ENCODE measurements around the gene CDYL. TPM values are rescaled to one million over a fixed set of nuclear protein-coding genes. Genes with fewer than 3 reads are reported as not detected.
A peak's percentile ranks its signal among the peaks of the same experiment; 100 is the strongest.

Gene CDYL
- total RNA-seq, 2 experiments from 2014 or later, result 31.1 to 31.2 TPM

- Mint-ChIP-seq H3K9me3 (peaks cover 15% of the 10 kb centered on the region), H3K27ac (no peak overlapping the region), H3K36me3 (ENCODE audit: low read depth) (peaks cover 15% of the 10 kb centered on the region), H3K4me3 (no peak overlapping the region), H3K4me1 (ENCODE audit: low read depth) (peaks cover 70% of the 10 kb centered on the region), H3K27me3 (no peaks in the 10 kb centered on the region)
- intact Hi-C loops (cut with micrococcal nuclease), result no loop called here
- CTCF ChIA-PET, result interaction anchor here (1.1 to 4.0 kb wide), 2 partner anchors 10 to 22 kb away, joined by 3 to 18 read pairs; no protein-coding TSS in a partner anchor
- DNase-seq (no peak), ATAC-seq (no peak)
- POLR2A ChIA-PET, result no interaction called here
- no peak for TF ChIP-seq CTCF (IDR thresholded peaks at IDR 0.05)
Observed at GRCh38 chr6:4799912-4800311, 23.7 kb downstream of the CDYL start.

- Mint-ChIP-seq H3K9me3 (peaks cover 15% of the 10 kb centered on the region), H3K36me3 (ENCODE audit: low read depth) (peaks cover 15% of the 10 kb centered on the region), H3K4me3 (no peak overlapping the region), H3K27me3 (no peaks in the 10 kb centered on the region), H3K27ac (no peak overlapping the region), H3K4me1 (ENCODE audit: low read depth) (peaks cover 71% of the 10 kb centered on the region)
- CTCF ChIA-PET, result interaction anchor here (4.0 kb wide), 1 partner anchor 11 kb away, joined by 18 read pairs; no protein-coding TSS in a partner anchor
- intact Hi-C loops (cut with micrococcal nuclease), result no loop called here
- DNase-seq, result no peak
- no peak for ATAC-seq
- no peak for TF ChIP-seq CTCF (IDR thresholded peaks at IDR 0.05)
- POLR2A ChIA-PET, result interaction anchor here (2.4 kb wide), 1 partner anchor 24 kb away, joined by 10 read pairs; the partner anchor contains the start of gene CDYL
Observed at GRCh38 chr6:4800662-4801061, 24.5 kb downstream of the CDYL start.

- Mint-ChIP-seq H3K27ac (peak overlapping the region; percentile 21), H3K4me1 (ENCODE audit: low read depth) (peaks cover 79% of the 10 kb centered on the region)
Observed at GRCh38 chr6:4801491-4802110, 25.4 kb downstream of the CDYL start.

GRCh38 chr6:4802312-4802935 lies 26.2 kb downstream of the CDYL start:
- H3K27me3 Mint-ChIP-seq, result no peaks in the 10 kb centered on the region
- no peak for DNase-seq
- peak overlapping the region; percentile 52 for H3K27ac Mint-ChIP-seq
- H3K9me3 Mint-ChIP-seq, result peaks cover 15% of the 10 kb centered on the region
- TF ChIP-seq CTCF (IDR thresholded peaks at IDR 0.05), result no peak
- ChIA-PET POLR2A (interaction anchor here (1.1 to 2.4 kb wide), 2 partner anchors 23 to 25 kb away, joined by 3 to 10 read pairs; partner anchors contain the start of gene CDYL), CTCF (interaction anchor here (1.2 to 2.2 kb wide), 4 partner anchors 17 to 42 kb away, joined by 3 to 6 read pairs (median 4); no protein-coding TSS in a partner anchor)
- ATAC-seq, result no peak
- intact Hi-C loops (cut with micrococcal nuclease), result no loop called here
- no peak overlapping the region for H3K4me3 Mint-ChIP-seq
- peaks cover 78% of the 10 kb centered on the region for H3K4me1 Mint-ChIP-seq (ENCODE audit: low read depth)
- peaks cover 21% of the 10 kb centered on the region for H3K36me3 Mint-ChIP-seq (ENCODE audit: low read depth)

More at GRCh38 chr6:4801491-4802110, 25.4 kb downstream of the CDYL start:
- ATAC-seq, result peak; percentile 86
- intact Hi-C loops (cut with micrococcal nuclease), result no loop called here
- TF ChIP-seq CTCF (IDR thresholded peaks at IDR 0.05), result no peak
- Mint-ChIP-seq H3K4me3 (no peak overlapping the region), H3K36me3 (ENCODE audit: low read depth) (peaks cover 20% of the 10 kb centered on the region), H3K27me3 (no peaks in the 10 kb centered on the region), H3K9me3 (peaks cover 15% of the 10 kb centered on the region)
- DNase-seq, result peak; percentile 33
- ChIA-PET POLR2A (interaction anchor here (1.1 to 2.4 kb wide), 2 partner anchors 23 to 25 kb away, joined by 3 to 10 read pairs; partner anchors contain the start of gene CDYL), CTCF (interaction anchor here (1.2 to 4.0 kb wide), 5 partner anchors 12 to 43 kb away, joined by 3 to 18 read pairs (median 4); no protein-coding TSS in a partner anchor)

GRCh38 chr6:4803343-4803744 lies 27.1 kb downstream of the CDYL start:
- Mint-ChIP-seq H3K4me3 (no peak overlapping the region), H3K27ac (no peak overlapping the region)

More at GRCh38 chr6:4803343-4803744, 27.1 kb downstream of the CDYL start:
- peaks cover 15% of the 10 kb centered on the region for H3K9me3 Mint-ChIP-seq
- intact Hi-C loops (cut with micrococcal nuclease), result no loop called here
- ChIA-PET CTCF (no interaction called here), POLR2A (no interaction called here)
- DNase-seq (no peak), ATAC-seq (no peak)
- peaks cover 76% of the 10 kb centered on the region for H3K4me1 Mint-ChIP-seq (ENCODE audit: low read depth)
- no peak for TF ChIP-seq CTCF (IDR thresholded peaks at IDR 0.05)
- no peaks in the 10 kb centered on the region for H3K27me3 Mint-ChIP-seq
- peaks cover 21% of the 10 kb centered on the region for H3K36me3 Mint-ChIP-seq (ENCODE audit: low read depth)

Data from activated CD8-positive, alpha-beta T cell treated with anti-CD3 and anti-CD28 coated beads for 36 hours (primary cell).